Astrocyte of the hippocampus (primary cell): ENCODE data around the gene HDAC11.
"Not testable (repeated sequence)": the region's sequence is repeated elsewhere in the genome, so short reads cannot be mapped to it uniquely, and the experiment has no call there.

ENCODE experiments used
- DNase-seq: peaks from one replicate; pipeline ENCODE4 v3.0.0; 2011; ENCODE audit warnings: low read depth, low spot score

The HDAC11 gene

GRCh38 chr3:13470894-13471574 lies 9.1 kb upstream of the HDAC11 start:
- no peak for DNase-seq

DNA sequence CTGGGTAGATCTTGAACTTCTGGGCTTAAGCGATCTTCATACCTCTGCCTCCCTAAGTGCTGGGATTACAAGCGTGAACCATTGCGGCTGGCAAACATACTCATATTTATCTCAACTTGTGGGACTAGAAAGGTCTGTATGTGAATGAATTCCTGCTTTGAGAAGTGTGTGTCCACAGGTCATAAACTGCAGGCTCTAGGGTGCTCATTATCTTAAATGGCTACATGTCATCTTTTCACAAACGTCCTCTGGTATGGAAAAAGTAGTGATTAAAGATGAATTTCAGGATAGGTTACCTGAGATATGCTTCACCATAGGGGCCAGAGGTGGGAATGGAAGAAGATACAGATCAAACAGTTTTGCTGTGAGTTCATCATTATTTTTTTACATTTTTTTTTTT lies 7.8 kb upstream of the HDAC11 start:
- no peak for DNase-seq

GRCh38 chr3:13473020-13473419 lies 7.1 kb upstream of the HDAC11 start:
- DNase-seq: no peak

DNA sequence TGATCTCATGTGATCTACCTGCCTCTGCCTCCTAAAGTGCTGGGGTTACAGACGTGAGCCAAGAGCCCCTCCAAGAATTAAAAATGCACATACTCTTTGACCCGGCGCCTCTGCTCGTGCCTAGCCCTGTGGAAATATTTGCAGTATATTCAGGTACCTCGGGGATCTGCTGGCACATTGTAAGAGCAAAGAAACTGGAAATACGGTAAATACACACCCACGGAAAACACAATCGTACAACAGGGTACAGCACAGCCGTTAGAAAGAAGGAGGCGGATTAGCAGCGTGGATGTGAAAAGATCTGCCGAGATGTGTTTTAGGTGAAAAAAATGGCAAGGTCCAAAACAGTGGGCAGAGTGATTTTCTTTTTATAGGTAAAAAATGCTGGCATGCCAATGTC lies 6.1 kb upstream of the HDAC11 start:
- DNase-seq: no peak

GRCh38 chr3:13474776-13475303 lies 5.3 kb upstream of the HDAC11 start:
- no peak for DNase-seq

DNA sequence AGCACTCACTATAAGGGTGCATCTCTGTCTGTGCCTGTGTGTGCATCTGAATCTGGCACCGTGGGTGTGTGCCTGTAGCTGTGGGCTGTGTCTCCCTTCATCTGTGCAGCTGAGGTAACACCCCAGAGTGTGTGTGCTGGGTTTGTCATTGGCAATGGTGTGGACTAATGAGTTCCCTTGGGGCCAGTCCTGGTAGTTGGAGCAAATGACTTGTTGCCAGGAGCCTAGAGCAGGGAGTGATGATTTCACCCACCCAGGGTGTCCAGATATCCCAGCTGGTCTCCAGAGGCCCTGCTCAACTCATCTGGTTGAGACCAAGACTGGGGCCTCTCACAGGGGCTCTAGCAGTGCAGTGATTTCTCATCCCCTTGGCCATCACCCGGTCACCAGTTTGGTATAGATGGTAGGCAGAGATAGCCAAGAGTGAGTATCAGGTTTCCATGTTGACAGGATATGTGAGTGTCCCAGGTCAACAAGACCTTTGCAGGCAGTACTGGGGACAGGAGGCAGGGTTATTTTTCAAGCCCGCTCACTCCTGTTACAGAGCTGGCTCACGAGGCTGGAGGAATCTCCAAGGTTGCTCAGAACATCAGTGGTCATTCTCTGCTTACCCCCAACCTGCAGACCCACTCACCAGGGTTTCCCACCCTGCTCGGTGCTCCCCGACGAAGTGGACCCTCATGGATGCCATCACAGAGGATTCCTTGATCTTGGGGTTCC lies 4.1 kb upstream of the HDAC11 start:
- DNase-seq: no peak

DNA sequence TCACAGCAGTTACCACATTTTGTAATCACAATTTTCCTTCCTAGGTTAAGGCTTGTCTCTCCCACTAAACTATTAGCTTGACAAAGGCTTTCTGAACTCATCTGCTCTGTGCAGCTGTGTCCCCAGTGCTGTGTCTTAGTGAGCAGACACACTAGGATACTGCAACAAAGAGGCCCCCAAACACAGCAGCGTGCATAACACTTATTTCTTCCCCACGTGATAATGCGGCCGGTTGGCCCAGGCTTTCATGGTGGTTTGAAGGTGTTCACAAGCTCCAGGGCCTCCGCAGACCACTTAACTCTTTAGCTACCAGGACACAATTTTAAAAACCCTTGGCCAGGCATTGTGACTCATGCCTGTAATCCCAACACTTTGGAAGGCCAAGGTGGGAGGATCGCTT lies 2.2 kb upstream of the HDAC11 start:
- no peak for DNase-seq

- no peak for DNase-seq
Measured at GRCh38 chr3:13479332-13479581, 849 bp upstream of the HDAC11 start.

- DNase-seq: no peak
Measured at GRCh38 chr3:13480340-13481318, 523 bp downstream of the HDAC11 start.

GRCh38 chr3:13482106-13482690 lies 2.1 kb downstream of the HDAC11 start:
- no peak for DNase-seq

DNA sequence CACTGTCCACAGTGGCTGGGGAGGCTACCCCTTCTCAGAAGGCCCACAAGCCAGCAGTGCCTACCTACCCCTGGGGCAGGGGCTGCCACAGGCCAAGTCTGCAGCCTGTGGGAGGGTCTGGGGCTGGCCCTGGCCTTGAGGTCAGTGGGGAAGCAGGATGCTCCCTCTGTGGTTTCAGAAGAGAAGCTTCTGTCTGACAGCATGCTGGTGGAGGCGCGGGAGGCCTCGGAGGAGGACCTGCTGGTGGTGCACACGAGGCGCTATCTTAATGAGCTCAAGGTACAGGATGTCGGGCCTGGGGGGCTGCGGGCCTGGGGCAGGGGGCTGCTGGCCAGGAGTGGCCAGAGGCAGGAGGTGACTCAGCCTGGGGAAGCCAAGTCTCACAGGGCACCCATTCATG lies 3.2 kb downstream of the HDAC11 start:
- no peak for DNase-seq

DNA sequence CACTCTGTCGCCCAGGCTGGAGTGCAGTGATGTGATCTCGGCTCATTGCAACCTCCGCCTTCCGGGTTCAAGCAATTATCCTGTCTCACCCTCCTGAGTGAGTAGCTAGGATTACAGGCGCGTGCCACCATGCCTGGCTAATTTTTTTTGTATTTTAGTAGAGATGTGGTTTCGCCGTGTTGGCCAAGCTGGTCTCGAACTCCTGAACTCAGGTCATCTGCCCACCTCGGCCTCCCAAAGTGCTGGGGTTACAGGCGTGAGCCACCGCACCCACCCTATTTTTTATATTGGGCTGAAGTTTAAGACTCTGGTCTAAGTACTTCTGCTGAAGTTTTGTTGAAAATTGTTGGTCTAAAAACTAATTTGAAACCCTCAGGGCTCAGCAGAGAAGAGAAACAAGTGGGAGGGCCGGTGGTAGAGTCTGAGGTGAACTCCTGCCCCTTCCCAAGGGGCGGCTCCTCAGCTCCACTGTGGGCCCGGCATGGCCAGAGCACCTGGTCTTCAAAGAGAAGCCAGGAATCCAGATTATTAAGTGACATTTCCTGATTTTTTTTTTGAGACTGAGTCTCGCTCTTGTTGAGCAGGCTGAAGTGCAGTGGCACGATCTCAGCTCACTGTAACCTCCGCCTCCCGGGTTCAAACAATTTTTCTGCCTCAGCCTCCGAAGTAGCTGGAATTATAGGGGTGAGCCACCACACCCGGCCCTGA lies 4.0 kb downstream of the HDAC11 start:
- no peak for DNase-seq

DNA sequence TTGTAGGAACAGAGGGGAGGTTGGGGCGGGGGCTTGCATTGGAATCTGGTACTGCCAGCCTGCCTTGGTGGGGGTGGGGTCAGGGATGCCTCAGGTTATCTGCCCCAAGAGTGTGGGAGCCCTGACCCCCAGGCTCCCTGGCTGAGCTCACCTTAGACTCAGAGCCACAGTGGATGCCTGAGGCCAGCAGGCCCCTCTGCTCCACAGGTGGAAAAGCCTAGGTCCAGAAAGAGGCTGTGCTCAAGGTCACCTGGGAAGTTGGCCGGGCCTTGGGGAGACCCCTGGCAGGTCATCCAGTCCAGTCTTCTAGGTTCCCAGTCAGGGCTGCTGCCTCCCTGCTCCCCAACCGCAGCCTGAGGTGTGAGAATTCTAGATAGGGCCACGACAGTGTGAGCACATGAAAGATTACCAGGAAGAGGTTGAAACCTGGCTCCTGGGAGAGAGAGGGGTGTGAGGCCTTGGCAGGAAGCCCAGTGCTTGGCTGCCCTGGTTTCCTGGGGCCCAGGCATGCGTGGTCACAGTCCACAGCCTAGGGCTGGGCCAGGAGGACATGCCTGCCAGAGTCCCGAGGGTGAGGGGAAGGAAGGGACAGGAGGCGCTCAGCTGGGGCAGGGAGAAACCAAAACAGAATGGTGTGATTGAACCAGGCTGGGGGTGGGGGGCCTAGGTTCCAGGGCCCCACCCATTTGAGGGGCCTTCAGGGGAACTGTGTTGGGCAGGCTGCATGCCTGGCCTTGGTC lies 4.9 kb downstream of the HDAC11 start:
- peak; percentile 86 for DNase-seq

GRCh38 chr3:13485630-13486562 lies 5.8 kb downstream of the HDAC11 start:
- DNase-seq: not testable (repeated sequence)

DNA sequence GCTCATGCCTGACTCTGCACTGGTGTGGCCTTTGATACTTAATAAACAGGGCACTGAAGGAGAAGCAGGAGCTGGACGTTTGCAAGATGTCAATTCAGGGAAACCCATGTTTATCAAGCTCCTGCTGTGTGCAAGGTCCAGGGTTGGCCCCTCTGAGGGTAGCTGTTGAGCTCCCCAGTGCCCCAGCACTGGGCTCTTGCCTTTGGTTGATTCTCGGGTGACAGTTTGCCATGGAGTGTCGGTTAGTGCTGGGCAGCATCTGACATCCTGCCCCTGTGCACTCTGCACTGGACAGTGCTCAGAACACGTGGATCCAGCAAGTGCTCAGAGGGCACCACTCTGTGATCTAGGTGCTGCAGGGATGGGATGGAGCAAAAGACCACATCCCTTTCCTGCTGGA lies 7.3 kb downstream of the HDAC11 start:
- no peak for DNase-seq

DNA sequence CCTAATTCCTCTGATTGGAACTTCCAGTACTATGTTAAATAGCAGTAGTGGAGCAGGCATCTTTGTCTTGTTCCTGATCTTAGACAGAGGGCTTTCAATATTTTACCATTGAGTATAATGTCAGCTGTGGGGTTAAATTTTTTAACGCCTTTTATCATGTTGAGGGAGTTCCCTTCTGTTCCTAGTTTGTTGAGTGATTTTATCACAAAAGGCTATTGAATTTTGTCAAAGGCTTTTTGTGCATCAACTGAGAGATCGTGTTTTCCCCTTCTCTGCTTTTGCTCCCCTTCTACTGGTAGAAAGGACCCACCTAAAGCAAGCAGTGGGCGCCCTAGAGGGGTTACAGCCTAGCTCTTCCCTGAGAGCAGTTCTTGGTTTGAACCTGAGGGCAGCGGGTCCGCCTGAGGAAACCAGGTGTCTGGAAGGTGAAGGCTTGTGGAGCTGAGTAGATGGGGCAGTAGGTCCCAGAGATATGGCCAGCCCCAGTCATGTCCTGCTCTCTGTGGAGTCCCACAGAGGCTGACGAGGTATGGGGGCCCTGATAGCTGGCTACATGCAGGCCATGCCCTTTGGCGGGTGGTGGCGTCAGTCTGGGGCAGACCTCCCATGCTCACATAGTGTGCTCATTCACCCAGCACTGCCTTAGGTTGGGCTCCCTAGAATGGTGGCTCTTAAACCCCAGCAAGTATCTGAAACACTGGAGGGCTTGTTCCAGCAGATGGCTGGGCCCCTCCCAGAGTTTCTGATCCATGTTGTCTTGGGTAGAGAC lies 11.3 kb downstream of the HDAC11 start:
- no peak for DNase-seq

DNA sequence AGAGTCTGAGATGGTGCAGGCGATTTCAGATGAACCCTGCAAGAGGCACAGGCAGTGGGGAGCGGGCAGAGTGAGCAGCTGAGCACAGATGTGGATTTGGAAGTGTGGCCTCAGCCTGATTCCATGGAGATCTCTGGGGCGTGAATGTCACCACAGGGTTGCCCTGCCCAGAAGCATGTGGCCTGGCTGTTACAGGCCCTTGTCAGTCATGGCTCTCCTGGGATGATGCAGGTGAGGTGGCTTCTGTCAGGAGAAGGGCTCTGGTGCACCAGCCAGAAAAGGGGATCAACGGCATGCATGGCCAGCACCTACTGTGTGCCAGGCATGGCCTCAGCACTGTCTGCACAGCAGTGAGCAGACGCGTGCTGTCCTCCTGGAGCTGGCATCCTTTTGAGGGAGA lies 11.9 kb downstream of the HDAC11 start:
- no peak for DNase-seq

GRCh38 chr3:13492976-13493866 lies 13.1 kb downstream of the HDAC11 start:
- DNase-seq: no peak
